Endothelial cell of umbilical vein (primary cell): Measurements from ENCODE around the gene BABAM2. TPM values are rescaled to one million over a fixed set of nuclear protein-coding genes. Genes with fewer than 3 reads are reported as not detected.

Source experiments
- BruUV-seq: library from RNA; stranded (reverse); fragments of 400-500 nt; replicated peaks from 2 replicates; lab custom pipeline; 2021; lab: Mats Ljungman, UMichigan
- CTCF ChIA-PET: fragments of 300-600, 350-600 bp; sonication (Branson Sonifier 250); formaldehyde crosslinking; loops from one replicate; lab custom pipeline; 2021; ENCODE audit warnings: antibody characterized with exemption, inconsistent platforms; lab: Charles Lee
- POLR2A ChIA-PET: fragments of 300-600, 350-600 bp; sonication (Branson Sonifier 250); formaldehyde crosslinking; loops from one replicate; lab custom pipeline; 2021; ENCODE audit warnings: antibody characterized with exemption, inconsistent platforms; lab: Charles Lee
- DNase-seq: peaks from one replicate; pipeline ENCODE4 v3.0.0-alpha.2; 2011; ENCODE audit warnings: low read depth, low spot score
- FAIRE-seq: peaks from 2 replicates; lab custom pipeline; 2011; peaks lifted over from hg19 to GRCh38; lab: Jason Lieb, UNC
- H2AFZ ChIP-seq: 2 replicates; pipeline ENCODE4 v1.6.0; 2012; ENCODE audit warnings: low read depth, low read length, control low read depth, inconsistent platforms
- H3K27ac ChIP-seq: 2 replicates; pipeline ENCODE4 v1.5.1; 2011; ENCODE audit warnings: low read depth, mild to moderate bottlenecking, control low read depth, low read length, moderate library complexity; ENCODE audit not compliant: insufficient read depth
- H3K27me3 ChIP-seq, 2 experiments: 2 replicates each; pipeline versions ENCODE4 v1.6.0 to v1.6.1; 2011; ENCODE audit warnings: low read length in 2 of 2, mixed read lengths in 1 of 2; ENCODE audit not compliant: control insufficient read depth in 2 of 2, insufficient read depth in 2 of 2
- H3K36me3 ChIP-seq, 2 experiments: 2 replicates in 1 of 2; 3 replicates in 1 of 2; pipeline ENCODE4 v1.5.1; 2011; ENCODE audit warnings: low read length in 2 of 2, mild to moderate bottlenecking in 1 of 2, moderate library complexity in 1 of 2; ENCODE audit not compliant: control insufficient read depth in 2 of 2, insufficient read depth in 2 of 2; ENCODE audit errors: extremely low read depth in 1 of 2
- H3K4me1 ChIP-seq: 3 replicates; pipeline ENCODE4 v1.5.1; 2011; ENCODE audit warnings: mild to moderate bottlenecking, low read length; ENCODE audit not compliant: control insufficient read depth, insufficient read depth; ENCODE audit errors: extremely low read depth
- H3K4me2 ChIP-seq: 2 replicates; pipeline ENCODE4 v1.6.1; 2011; ENCODE audit warnings: low read length, control low read depth, mixed read lengths; ENCODE audit not compliant: insufficient read depth
- H3K4me3 ChIP-seq, 3 experiments: fragments of 200-600 bp in 1 of 3; sonication (generic), shearing (Covaris generic) in 1 of 3; replicated peaks in 1 of 3; 2 replicates each; pipeline ENCODE4 v1.5.1; 2011 to 2016; ENCODE audit warnings: control low read depth in 3 of 3, low read length in 3 of 3, mild to moderate bottlenecking in 2 of 3, inconsistent platforms in 1 of 3, low read depth in 1 of 3, moderate library complexity in 1 of 3; ENCODE audit not compliant: insufficient read depth in 1 of 3
- H3K79me2 ChIP-seq: 2 replicates; pipeline ENCODE4 v1.6.0; 2012; ENCODE audit warnings: low read length, inconsistent platforms; ENCODE audit not compliant: control insufficient read depth, insufficient read depth
- H3K9ac ChIP-seq: replicated peaks from 2 replicates; pipeline ENCODE3; 2011; ENCODE audit warnings: low read length, control low read depth; ENCODE audit not compliant: insufficient read depth; ENCODE audit errors: extremely low read depth
- H3K9me1 ChIP-seq: replicated peaks from 3 replicates; pipeline ENCODE4 v1.6.0; 2011; ENCODE audit warnings: mild to moderate bottlenecking, low read length; ENCODE audit not compliant: control insufficient read depth, insufficient read depth; ENCODE audit errors: extremely low read depth
- H3K9me3 ChIP-seq: replicated peaks from 2 replicates; pipeline ENCODE4 v1.5.1; 2012; ENCODE audit warnings: low read length, inconsistent platforms; ENCODE audit not compliant: control insufficient read depth, insufficient read depth
- H4K20me1 ChIP-seq: replicated peaks from 2 replicates; pipeline ENCODE3; 2011; ENCODE audit warnings: mild to moderate bottlenecking, low read length; ENCODE audit not compliant: control insufficient read depth, insufficient read depth; ENCODE audit errors: extremely low read depth
- EZH2 ChIP-seq: IDR thresholded peaks from 2 replicates; pipeline ENCODE4 v1.6.1; 2012; ENCODE audit warnings: borderline replicate concordance, low read depth, mild to moderate bottlenecking, moderate library complexity, low read length, inconsistent platforms; ENCODE audit not compliant: severe bottlenecking
- FOS ChIP-seq: IDR thresholded peaks from 2 replicates; pipeline ENCODE4 v1.6.1; 2011; ENCODE audit warnings: mild to moderate bottlenecking, low read length, moderate library complexity, borderline replicate concordance; ENCODE audit not compliant: insufficient read depth
- GATA2 ChIP-seq: IDR thresholded peaks from 2 replicates; pipeline ENCODE4 v1.7.0; 2011; ENCODE audit warnings: low read depth, mild to moderate bottlenecking, moderate library complexity, mixed read lengths, low read length; ENCODE audit not compliant: insufficient read length, insufficient read depth
- JUN ChIP-seq: IDR thresholded peaks from 2 replicates; pipeline ENCODE4 v1.6.1; 2011; ENCODE audit warnings: borderline replicate concordance, low read depth; ENCODE audit not compliant: insufficient read length, insufficient read depth
- MAX ChIP-seq: IDR thresholded peaks from 2 replicates; pipeline ENCODE4 v1.6.1; 2011; ENCODE audit not compliant: insufficient read depth, insufficient read length
- MYC ChIP-seq: IDR thresholded peaks from one replicate; pipeline ENCODE4 v1.6.1; 2011; ENCODE audit warnings: mild to moderate bottlenecking, low read depth, low read length
- POLR2A ChIP-seq: IDR thresholded peaks from 2 replicates; pipeline ENCODE4 v1.6.1; 2012; ENCODE audit warnings: low read depth, mild to moderate bottlenecking, control low read depth, low read length
- POLR2AphosphoS5 ChIP-seq: IDR thresholded peaks from 2 replicates; pipeline ENCODE4 v1.6.1; 2012; ENCODE audit warnings: low read depth, mild to moderate bottlenecking, control low read depth, low read length, moderate library complexity; ENCODE audit not compliant: insufficient read depth
- dilution Hi-C: fragments of 300-500 bp; cut with MboI; formaldehyde crosslinking; loops from one replicate; pipeline ENCODE4 v1.15.0; 2019; ENCODE audit warnings: low sequenced_read_pairs; ENCODE audit not compliant: extremely low pct_ligation_motif_present
- intact Hi-C: fragments of 100-400 bp; cut with micrococcal nuclease; formaldehyde crosslinking; loops from one replicate; pipeline ENCODE4 v1.10.0; 2022
- polyA plus RNA-seq, 4 experiments: library from polyadenylated mRNA; depleted of rRNA in 3 of 4; stranded (reverse) in 3 of 4; unstranded in 1 of 4; fragments of >200 nt; gene quantifications; 2 replicates each; pipeline versions ENCODE4 v1.2.1 to v1.2.3, GENCODE V29; 2011 to 2012; ENCODE audit warnings: missing spikeins in 1 of 4
- total RNA-seq: library from RNA; stranded (reverse); gene quantifications from 2 replicates; pipeline ENCODE4 v1.2.3, GENCODE V29; 2021
- TF ChIP-seq, protein P1 (sequence below), 2 donors: IDR thresholded peaks; 1 replicate in 1 of 2; 2 replicates in 1 of 2; pipeline ENCODE4 v1.5.1; 2011; ENCODE audit warnings: low read length in 2 of 2, mild to moderate bottlenecking in 2 of 2, moderate library complexity in 2 of 2, control low read depth in 1 of 2, inconsistent platforms in 1 of 2, low read depth in 1 of 2; ENCODE audit not compliant: insufficient read depth in 1 of 2; ENCODE audit errors: extremely low read depth in 1 of 2

The BABAM2 gene
- total and polyA plus RNA-seq, 2 donors (not counting 3 experiments of a cell fraction or from before 2014, with no cell fraction given): 19.9 to 27.6 TPM

DNA sequence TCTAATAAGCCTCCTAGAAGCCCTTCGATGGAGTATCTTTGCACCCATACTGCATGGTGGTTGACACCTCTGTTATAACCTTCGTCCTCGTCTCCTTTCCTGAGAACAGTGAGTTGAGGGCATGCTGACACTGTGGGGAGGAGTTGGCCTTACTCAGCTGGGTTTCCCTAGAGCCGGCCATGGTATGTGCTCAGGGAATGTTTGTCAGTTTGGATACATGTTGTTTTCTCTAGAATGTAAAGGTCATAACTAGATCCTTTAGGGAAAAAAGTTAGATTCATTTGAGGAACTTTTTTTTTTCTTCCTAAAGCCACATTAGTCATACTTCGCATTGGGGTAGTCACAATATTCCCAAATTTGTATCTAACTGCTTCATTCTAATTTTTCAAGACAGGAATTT lies 396.1 kb downstream of the BABAM2 start:
- H3K9me1 ChIP-seq: no peaks in the 10 kb centered on the region
- no peaks in the 10 kb centered on the region for H3K79me2 ChIP-seq
- no peaks in the 10 kb centered on the region for H3K36me3 ChIP-seq
- no peaks in the 10 kb centered on the region for H3K27me3 ChIP-seq
- dilution Hi-C loops: no loop called here
- no peak overlapping the region for H3K27ac ChIP-seq
- H3K9ac ChIP-seq: no peak overlapping the region
- CTCF ChIA-PET: no interaction called here
- no peak overlapping the region for H3K4me3 ChIP-seq
- intact Hi-C loops: no loop called here
- no peak overlapping the region for H2AFZ ChIP-seq
- FAIRE-seq: no peak
- H4K20me1 ChIP-seq: no peaks in the 10 kb centered on the region
- no peak for DNase-seq
- no peaks in the 10 kb centered on the region for H3K4me1 ChIP-seq
- POLR2A ChIA-PET: no interaction called here
- no peak overlapping the region for H3K4me2 ChIP-seq
- no peaks in the 10 kb centered on the region for H3K9me3 ChIP-seq
- no TSS peak for BruUV-seq
- TF ChIP-seq POLR2AphosphoS5: no peak
- no peak for TF ChIP-seq MAX
- no peak for TF ChIP-seq FOS
- TF ChIP-seq EZH2: no peak
- TF ChIP-seq GATA2: no peak
- TF ChIP-seq POLR2A: no peak
- TF ChIP-seq, protein P1, sequence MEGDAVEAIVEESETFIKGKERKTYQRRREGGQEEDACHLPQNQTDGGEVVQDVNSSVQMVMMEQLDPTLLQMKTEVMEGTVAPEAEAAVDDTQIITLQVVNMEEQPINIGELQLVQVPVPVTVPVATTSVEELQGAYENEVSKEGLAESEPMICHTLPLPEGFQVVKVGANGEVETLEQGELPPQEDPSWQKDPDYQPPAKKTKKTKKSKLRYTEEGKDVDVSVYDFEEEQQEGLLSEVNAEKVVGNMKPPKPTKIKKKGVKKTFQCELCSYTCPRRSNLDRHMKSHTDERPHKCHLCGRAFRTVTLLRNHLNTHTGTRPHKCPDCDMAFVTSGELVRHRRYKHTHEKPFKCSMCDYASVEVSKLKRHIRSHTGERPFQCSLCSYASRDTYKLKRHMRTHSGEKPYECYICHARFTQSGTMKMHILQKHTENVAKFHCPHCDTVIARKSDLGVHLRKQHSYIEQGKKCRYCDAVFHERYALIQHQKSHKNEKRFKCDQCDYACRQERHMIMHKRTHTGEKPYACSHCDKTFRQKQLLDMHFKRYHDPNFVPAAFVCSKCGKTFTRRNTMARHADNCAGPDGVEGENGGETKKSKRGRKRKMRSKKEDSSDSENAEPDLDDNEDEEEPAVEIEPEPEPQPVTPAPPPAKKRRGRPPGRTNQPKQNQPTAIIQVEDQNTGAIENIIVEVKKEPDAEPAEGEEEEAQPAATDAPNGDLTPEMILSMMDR (IDR thresholded peaks at IDR 0.05; ENCODE audit: extremely low read depth in 1 of 2, insufficient read depth in 1 of 2, low read depth in 1 of 2, low read length in 2 of 2): no peak
- TF ChIP-seq MYC: no peak
- no peak for TF ChIP-seq JUN
